HG03432 (cell line): Measurements from ENCODE around the gene POSTN.
"Not testable (repeated sequence)": the region's sequence is repeated elsewhere in the genome, so short reads cannot be mapped to it uniquely, and the experiment has no call there.

Experiments
- ATAC-seq: cut with Tn5 transposase; IDR thresholded peaks from one replicate; pipeline ENCODE4 v1.9.1; 2021; ENCODE audit warnings: mild to moderate bottlenecking, moderate library complexity; ENCODE audit not compliant: unreplicated experiment

POSTN gene

GRCh38 chr13:37596805-37597204, 1.8 kb downstream of the POSTN start:
- ATAC-seq: no peak

- ATAC-seq: no peak
Measured at GRCh38 chr13:37595162-37595561, 3.4 kb downstream of the POSTN start.

GRCh38 chr13:37594550-37594949, 4.0 kb downstream of the POSTN start:
- no peak for ATAC-seq

- not testable (repeated sequence) for ATAC-seq
Measured at GRCh38 chr13:37589381-37589780, 9.2 kb downstream of the POSTN start.

GRCh38 chr13:37587236-37587635, 11.3 kb downstream of the POSTN start:
- ATAC-seq: no peak

- no peak for ATAC-seq
Measured at GRCh38 chr13:37586164-37586563, 12.4 kb downstream of the POSTN start.

GRCh38 chr13:37585541-37585940, 13.0 kb downstream of the POSTN start:
- no peak for ATAC-seq

- no peak for ATAC-seq
Measured at GRCh38 chr13:37576601-37577000, 22.0 kb downstream of the POSTN start.

GRCh38 chr13:37565425-37565824, 33.1 kb downstream of the POSTN start:
- no peak for ATAC-seq

- ATAC-seq: no peak
Measured at GRCh38 chr13:37561031-37561430, 37.5 kb downstream of the POSTN start.

GRCh38 chr13:37560526-37560925, 38.0 kb downstream of the POSTN start:
- no peak for ATAC-seq

- ATAC-seq: not testable (repeated sequence)
Measured at GRCh38 chr13:37558766-37559165, 39.8 kb downstream of the POSTN start.

GRCh38 chr13:37546087-37546486, 52.5 kb downstream of the POSTN start:
- no peak for ATAC-seq

GRCh38 chr13:37544995-37545394, 53.6 kb downstream of the POSTN start:
- no peak for ATAC-seq

GRCh38 chr13:37539976-37540605, 58.5 kb downstream of the POSTN start:
- no peak for ATAC-seq

- no peak for ATAC-seq
Measured at GRCh38 chr13:37539170-37539569, 59.4 kb downstream of the POSTN start.

GRCh38 chr13:37535501-37535900, 63.1 kb downstream of the POSTN start:
- no peak for ATAC-seq

GRCh38 chr13:37534676-37535075, 63.9 kb downstream of the POSTN start:
- no peak for ATAC-seq

GRCh38 chr13:37534181-37534580, 64.4 kb downstream of the POSTN start:
- ATAC-seq: no peak

- ATAC-seq: no peak
Measured at GRCh38 chr13:37531049-37531448, 67.5 kb downstream of the POSTN start.

GRCh38 chr13:37529751-37530385, 68.7 kb downstream of the POSTN start:
- ATAC-seq: no peak

- ATAC-seq: no peak
Measured at GRCh38 chr13:37526710-37527473, 71.7 kb downstream of the POSTN start.
